Right lobe of liver (tissue), 4 donors: ENCODE data around the gene CENPP.

Source experiments
- POLR2A ChIP-seq: fragments of 450-650 bp; IDR thresholded peaks from one replicate; pipeline ENCODE4 v1.6.1; 2017; ENCODE audit warnings: antibody characterized with exemption, mild to moderate bottlenecking
- TF ChIP-seq, protein P1 (sequence below), 4 donors: fragments of 200-600 bp in 3 of 4; fragments of 450-650 bp in 1 of 4; IDR thresholded peaks; one replicate each; pipeline versions ENCODE4 v1.5.1 to v1.8.0; 2016 to 2022; ENCODE audit warnings: antibody characterized with exemption in 4 of 4, mild to moderate bottlenecking in 2 of 4
- donor health status: DM: no; HTN: no; CAD: no.
- donor health status: DM: no; HTN: no; CAD: no.
- donor health status: DM: no; HTN: yes; CAD: no.

GRCh38 chr9:92617951-92618510 lies 292.3 kb downstream of the CENPP start:
- no peak for TF ChIP-seq POLR2A
- TF ChIP-seq, protein P1, sequence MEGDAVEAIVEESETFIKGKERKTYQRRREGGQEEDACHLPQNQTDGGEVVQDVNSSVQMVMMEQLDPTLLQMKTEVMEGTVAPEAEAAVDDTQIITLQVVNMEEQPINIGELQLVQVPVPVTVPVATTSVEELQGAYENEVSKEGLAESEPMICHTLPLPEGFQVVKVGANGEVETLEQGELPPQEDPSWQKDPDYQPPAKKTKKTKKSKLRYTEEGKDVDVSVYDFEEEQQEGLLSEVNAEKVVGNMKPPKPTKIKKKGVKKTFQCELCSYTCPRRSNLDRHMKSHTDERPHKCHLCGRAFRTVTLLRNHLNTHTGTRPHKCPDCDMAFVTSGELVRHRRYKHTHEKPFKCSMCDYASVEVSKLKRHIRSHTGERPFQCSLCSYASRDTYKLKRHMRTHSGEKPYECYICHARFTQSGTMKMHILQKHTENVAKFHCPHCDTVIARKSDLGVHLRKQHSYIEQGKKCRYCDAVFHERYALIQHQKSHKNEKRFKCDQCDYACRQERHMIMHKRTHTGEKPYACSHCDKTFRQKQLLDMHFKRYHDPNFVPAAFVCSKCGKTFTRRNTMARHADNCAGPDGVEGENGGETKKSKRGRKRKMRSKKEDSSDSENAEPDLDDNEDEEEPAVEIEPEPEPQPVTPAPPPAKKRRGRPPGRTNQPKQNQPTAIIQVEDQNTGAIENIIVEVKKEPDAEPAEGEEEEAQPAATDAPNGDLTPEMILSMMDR (IDR thresholded peaks at IDR 0.05) = no peak
